Testis (tissue), 3 donors: ENCODE data around the gene SPINK4. TPM values are rescaled to one million over a fixed set of nuclear protein-coding genes. Genes with fewer than 3 reads are reported as not detected.
A peak's percentile ranks its signal among the peaks of the same experiment; 100 is the strongest.

Experiments used
- DNase-seq: peaks from one replicate; pipeline ENCODE4 v3.0.0-alpha.2; 2019
- H3K27ac ChIP-seq, 2 donors: fragments of 200-600 bp; sonication (generic); one replicate each; pipeline ENCODE4 v1.5.1; 2019
- H3K27me3 ChIP-seq: fragments of 200-600 bp; sonication (generic); one replicate; pipeline ENCODE4 v1.5.1; 2019
- H3K36me3 ChIP-seq: fragments of 200-600 bp; sonication (generic); one replicate; pipeline ENCODE4 v1.5.1; 2017; ENCODE audit warnings: low read depth; ENCODE audit errors: missing control alignments
- H3K4me1 ChIP-seq: fragments of 200-600 bp; sonication (generic); one replicate; pipeline ENCODE4 v1.5.1; 2019
- H3K4me3 ChIP-seq, 2 donors: fragments of 200-600 bp; sonication (generic); one replicate each; pipeline ENCODE4 v1.5.1; 2017 to 2019
- H3K9me3 ChIP-seq: fragments of 200-600 bp; sonication (generic); one replicate; pipeline ENCODE4 v1.5.1; 2017
- CTCF ChIP-seq, 3 experiments: fragments of 450-650 bp in 2 of 3; fragments of 200-600 bp in 1 of 3; sonication (generic) in 1 of 3; IDR thresholded peaks; one replicate each; pipeline ENCODE4 v1.5.1; 2016 to 2019; ENCODE audit warnings: antibody characterized with exemption in 3 of 3, mild to moderate bottlenecking in 2 of 3, moderate library complexity in 1 of 3
- POLR2A ChIP-seq: fragments of 450-650 bp; IDR thresholded peaks from one replicate; pipeline ENCODE4 v1.6.1; 2017; ENCODE audit warnings: antibody characterized with exemption, mild to moderate bottlenecking, moderate library complexity
- WGBS, 2 donors: methylation state at CpG; one replicate each; pipeline ENCODE4 v1.1.5; 2018; 5-methylcytosine and 5-hydroxymethylcytosine counted together
- intact Hi-C: fragments of 100-400 bp; cut with DNase I; formaldehyde crosslinking; loops from one replicate; pipeline ENCODE4 v1.15.1; 2023; ENCODE audit warnings: low total_unique reads
- polyA plus RNA-seq: library from polyadenylated mRNA; stranded (reverse); fragments of 350-450 nt; fragmentation: Illumina TruSeq; extraction: RNeasy Lipid Tissue Mini Kit (QIAGEN cat#74804); gene quantifications from one replicate; pipeline ENCODE4 v1.2.3, GENCODE V29; 2014; ENCODE audit warnings: low read depth, low replicate concordance; ENCODE audit not compliant: insufficient read depth
- total RNA-seq, 2 donors: library from RNA; depleted of rRNA; stranded (reverse); fragments of >200 nt; gene quantifications; one replicate each; pipeline ENCODE4 v1.2.3, GENCODE V29; 2016

SPINK4 gene
- total and polyA plus RNA-seq, 3 donors from 2014 or later = not detected

- H3K4me1 ChIP-seq = peaks cover 3% of the 10 kb centered on the region
- H3K27ac ChIP-seq = peak overlapping the region in 1 of 2 donors; percentile 12
- no peak for TF ChIP-seq POLR2A
- TF ChIP-seq CTCF (IDR thresholded peaks at IDR 0.05) = peak in 1 of 3 experiments; percentile 13
- H3K9me3 ChIP-seq = no peaks in the 10 kb centered on the region
- DNase-seq = peak; percentile 56
- no peak overlapping the region for H3K4me3 ChIP-seq
- 61 to 67% methylated on average over 6 of the region's 6 CpGs for WGBS, 2 donors
- no peaks in the 10 kb centered on the region for H3K36me3 ChIP-seq
- intact Hi-C loops = no loop called here
- no peaks in the 10 kb centered on the region for H3K27me3 ChIP-seq
Observed at GRCh38 chr9:33197279-33198152, 42.5 kb upstream of the SPINK4 start.

GRCh38 chr9:33198165-33198564 lies 41.8 kb upstream of the SPINK4 start:
- Histone ChIP-seq H3K36me3 (no peaks in the 10 kb centered on the region), H3K27me3 (no peaks in the 10 kb centered on the region), H3K4me3 (no peak overlapping the region), H3K27ac (peak overlapping the region in 1 of 2 donors; percentile 12), H3K4me1 (peaks cover 3% of the 10 kb centered on the region), H3K9me3 (no peaks in the 10 kb centered on the region)
- peak; percentile 25 for DNase-seq
- TF ChIP-seq POLR2A (no peak), CTCF (IDR thresholded peaks at IDR 0.05) (no peak)
- intact Hi-C loops = no loop called here
- 56 to 59% methylated on average over 6 of the region's 6 CpGs for WGBS, 2 donors

GRCh38 chr9:33202018-33202417 lies 37.9 kb upstream of the SPINK4 start:
- intact Hi-C loops = no loop called here
- Histone ChIP-seq H3K36me3 (no peaks in the 10 kb centered on the region), H3K9me3 (no peaks in the 10 kb centered on the region), H3K27ac (no peak overlapping the region), H3K27me3 (no peaks in the 10 kb centered on the region), H3K4me1 (peaks cover 3% of the 10 kb centered on the region), H3K4me3 (no peak overlapping the region)
- TF ChIP-seq POLR2A = no peak
- TF ChIP-seq CTCF (IDR thresholded peaks at IDR 0.05) = no peak
- no peak for DNase-seq
- 86 to 90% methylated on average over 1 of the region's 1 CpG for WGBS, 2 donors

- Histone ChIP-seq H3K36me3 (no peaks in the 10 kb centered on the region), H3K27ac (no peak overlapping the region), H3K4me1 (peaks cover 3% of the 10 kb centered on the region), H3K27me3 (no peaks in the 10 kb centered on the region), H3K9me3 (no peaks in the 10 kb centered on the region), H3K4me3 (no peak overlapping the region)
- TF ChIP-seq POLR2A (no peak), CTCF (IDR thresholded peaks at IDR 0.05) (no peak)
- intact Hi-C loops = no loop called here
- DNase-seq = peak; percentile 48
- 51 to 57% methylated on average over 11 of the region's 11 CpGs for WGBS, 2 donors
Observed at GRCh38 chr9:33202552-33203201, 37.3 kb upstream of the SPINK4 start.
